ENCODE data around the gene SCGB1D2. TPM values are rescaled to one million over a fixed set of nuclear protein-coding genes. Genes with fewer than 3 reads are reported as not detected.
"Not testable (repeated sequence)": the region's sequence is repeated elsewhere in the genome, so short reads cannot be mapped to it uniquely, and the experiment has no call there.

SCGB1D2 gene, protein sequence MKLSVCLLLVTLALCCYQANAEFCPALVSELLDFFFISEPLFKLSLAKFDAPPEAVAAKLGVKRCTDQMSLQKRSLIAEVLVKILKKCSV
- total RNA-seq (not detected), total RNA-seq (0 reads per million in 2 donors)

DNA sequence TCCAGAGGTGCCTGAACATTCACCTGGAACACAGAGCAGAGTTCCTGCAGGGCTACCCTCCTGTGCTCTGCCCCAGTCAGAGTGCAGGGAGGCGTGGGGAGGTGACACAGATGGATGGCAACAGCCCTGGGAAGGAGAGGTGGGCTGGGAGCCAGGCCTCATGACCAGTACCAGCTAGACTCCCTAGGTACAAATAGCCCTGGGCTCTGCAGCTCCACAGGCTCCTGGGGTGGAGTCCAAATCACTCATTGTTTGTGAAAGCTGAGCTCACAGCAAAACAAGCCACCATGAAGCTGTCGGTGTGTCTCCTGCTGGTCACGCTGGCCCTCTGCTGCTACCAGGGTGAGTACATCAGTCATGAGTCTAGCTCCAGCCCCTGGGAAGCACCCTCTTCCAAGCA lies at the start of gene SCGB1D2:
Gene SCGB1D2, plus strand, starts transcription at position 219 of the 400 bp plus-strand sequence. Its CDS starts 69 bp downstream, at position 288.
- DNase-seq (no peak), ATAC-seq (no peak)
- H3K9me3 ChIP-seq (ENCODE audit: control insufficient read depth, low read length, poor library complexity, severe bottlenecking) = no peaks in the 10 kb centered on the region
- H3K36me3 Mint-ChIP-seq (ENCODE audit: low read depth) = peaks cover 3% of the 10 kb centered on the region
- peaks cover 82% of the 10 kb centered on the region for H3K27me3 Mint-ChIP-seq
- H3K27ac Mint-ChIP-seq = no peak within 1 kb of the TSS
- no peaks in the 10 kb centered on the region for H3K4me1 Mint-ChIP-seq
- no peak within 1 kb of the TSS for H3K4me3 Mint-ChIP-seq

DNA sequence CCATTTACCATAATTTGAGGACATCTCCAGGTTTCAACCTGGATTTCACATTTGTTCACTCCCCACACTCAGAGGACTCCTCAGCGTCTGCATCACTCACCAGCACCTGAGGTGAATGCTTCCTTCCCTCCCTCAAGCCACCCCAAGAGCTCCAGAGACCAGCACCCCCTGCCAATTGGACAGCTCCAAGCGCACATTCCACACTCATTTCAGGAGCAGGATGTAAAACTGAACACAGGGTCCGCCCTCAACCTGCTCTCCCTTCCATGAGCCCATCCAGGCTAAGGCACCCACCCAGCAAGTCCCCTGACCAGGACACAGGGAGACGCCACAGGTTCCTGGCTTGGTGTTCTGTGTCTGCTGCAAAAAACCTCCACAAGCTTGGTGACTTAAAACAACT lies 48.1 kb upstream of the SCGB1D2 start:
- Mint-ChIP-seq H3K36me3 (ENCODE audit: low read depth) (peaks cover 5% of the 10 kb centered on the region), H3K27ac (no peak overlapping the region), H3K4me1 (no peaks in the 10 kb centered on the region), H3K27me3 (peaks cover 90% of the 10 kb centered on the region), H3K4me3 (no peak overlapping the region)
- no peaks in the 10 kb centered on the region for H3K9me3 ChIP-seq (ENCODE audit: control insufficient read depth, low read length, poor library complexity, severe bottlenecking)
- ATAC-seq (no peak), DNase-seq (no peak)

DNA sequence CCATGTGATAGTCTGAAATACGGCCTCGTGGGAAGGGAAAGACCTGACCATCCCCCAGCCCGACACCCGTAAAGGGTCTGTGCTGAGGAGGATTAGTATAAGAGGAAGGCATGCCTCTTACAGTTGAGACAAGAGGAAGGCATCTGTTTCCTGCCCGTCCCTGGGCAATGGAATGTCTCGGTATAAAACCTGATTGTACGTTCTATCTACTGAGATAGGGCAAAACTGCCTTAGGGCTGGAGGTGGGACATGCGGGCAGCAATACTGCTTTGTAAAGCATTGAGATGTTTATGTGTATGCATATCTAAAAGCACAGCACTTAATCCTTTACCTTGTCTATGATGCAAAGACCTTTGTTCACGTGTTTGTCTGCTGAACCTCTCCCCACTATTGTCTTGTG lies 47.0 kb upstream of the SCGB1D2 start:
- not testable (repeated sequence) for H3K4me1 Mint-ChIP-seq; H3K27ac Mint-ChIP-seq; H3K9me3 ChIP-seq (ENCODE audit: control insufficient read depth, low read length, poor library complexity, severe bottlenecking); H3K36me3 Mint-ChIP-seq (ENCODE audit: low read depth); ATAC-seq; DNase-seq; H3K4me3 Mint-ChIP-seq
- H3K27me3 Mint-ChIP-seq = peaks cover 87% of the 10 kb centered on the region

DNA sequence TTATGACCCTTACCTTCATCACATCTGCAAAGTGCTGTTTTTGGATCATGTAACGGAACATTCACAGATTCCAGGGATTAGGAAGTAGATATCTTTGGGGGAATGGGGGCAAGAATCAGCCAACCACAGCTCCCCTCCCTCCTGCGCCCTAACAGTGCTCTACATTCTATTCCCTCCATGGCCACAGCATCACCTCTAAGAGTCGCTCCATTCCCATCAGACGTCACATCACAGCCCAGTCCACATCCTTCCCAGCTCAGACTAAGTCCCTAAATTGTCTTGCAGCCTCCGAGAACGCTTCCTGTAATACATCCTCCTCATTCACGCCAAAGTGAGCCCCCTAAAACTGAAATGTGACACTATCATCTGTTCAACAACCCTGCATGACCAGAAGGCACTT lies 46.1 kb upstream of the SCGB1D2 start:
- H3K9me3 ChIP-seq (ENCODE audit: control insufficient read depth, low read length, poor library complexity, severe bottlenecking) = no peaks in the 10 kb centered on the region
- DNase-seq = no peak
- H3K36me3 Mint-ChIP-seq (ENCODE audit: low read depth) = peaks cover 7% of the 10 kb centered on the region
- no peaks in the 10 kb centered on the region for H3K4me1 Mint-ChIP-seq
- H3K27ac Mint-ChIP-seq = no peak overlapping the region
- no peak for ATAC-seq
- no peak overlapping the region for H3K4me3 Mint-ChIP-seq
- H3K27me3 Mint-ChIP-seq = peaks cover 88% of the 10 kb centered on the region

DNA sequence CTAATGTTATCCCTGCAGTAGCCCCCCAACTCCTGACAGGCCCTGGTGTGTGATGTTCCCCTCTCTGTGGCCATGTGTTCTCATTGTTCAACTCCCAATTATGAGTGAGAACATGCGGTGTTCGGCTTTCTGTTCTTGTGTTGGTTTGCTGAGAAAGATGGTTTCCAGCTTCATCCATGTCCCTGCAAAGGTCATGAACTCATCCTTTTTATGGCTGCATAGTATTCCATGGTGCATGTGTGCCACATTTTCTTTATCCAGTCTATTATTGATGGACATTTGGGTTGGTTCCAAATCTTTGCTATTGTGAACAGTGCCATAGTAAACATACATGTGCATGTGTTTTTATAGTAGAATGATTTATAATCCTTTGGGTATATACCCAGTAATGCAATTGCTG lies 44.6 kb upstream of the SCGB1D2 start:
- H3K4me1 Mint-ChIP-seq; H3K9me3 ChIP-seq (ENCODE audit: control insufficient read depth, low read length, poor library complexity, severe bottlenecking); DNase-seq; ATAC-seq; H3K27ac Mint-ChIP-seq; H3K4me3 Mint-ChIP-seq: not testable (repeated sequence)
- H3K27me3 Mint-ChIP-seq = peaks cover 88% of the 10 kb centered on the region
- peaks cover 10% of the 10 kb centered on the region for H3K36me3 Mint-ChIP-seq (ENCODE audit: low read depth)

DNA sequence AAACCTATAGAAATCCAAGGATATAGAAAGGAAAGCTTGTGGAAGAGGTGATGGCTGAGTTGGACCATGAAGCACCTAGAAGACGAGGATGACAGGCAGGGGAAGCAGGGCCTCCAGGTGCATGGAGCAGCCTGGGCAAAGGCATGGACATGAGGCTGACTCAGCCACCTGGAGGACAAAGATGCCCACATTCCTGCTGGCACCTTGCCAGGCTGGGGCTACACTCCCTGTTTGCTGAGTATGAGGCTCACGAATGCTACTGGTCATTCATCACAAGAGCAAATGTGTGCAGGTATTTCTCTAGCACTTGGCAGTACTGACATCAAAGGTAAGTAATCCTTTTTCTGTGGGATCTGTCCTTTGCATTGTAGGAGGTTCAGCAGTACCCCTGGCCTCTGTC lies 40.7 kb upstream of the SCGB1D2 start:
- Mint-ChIP-seq H3K4me3 (no peak overlapping the region), H3K4me1 (peaks cover 7% of the 10 kb centered on the region), H3K27me3 (peaks cover 67% of the 10 kb centered on the region), H3K27ac (no peak overlapping the region), H3K36me3 (ENCODE audit: low read depth) (peaks cover 5% of the 10 kb centered on the region)
- no peaks in the 10 kb centered on the region for H3K9me3 ChIP-seq (ENCODE audit: control insufficient read depth, low read length, poor library complexity, severe bottlenecking)
- ATAC-seq = no peak
- no peak for DNase-seq

DNA sequence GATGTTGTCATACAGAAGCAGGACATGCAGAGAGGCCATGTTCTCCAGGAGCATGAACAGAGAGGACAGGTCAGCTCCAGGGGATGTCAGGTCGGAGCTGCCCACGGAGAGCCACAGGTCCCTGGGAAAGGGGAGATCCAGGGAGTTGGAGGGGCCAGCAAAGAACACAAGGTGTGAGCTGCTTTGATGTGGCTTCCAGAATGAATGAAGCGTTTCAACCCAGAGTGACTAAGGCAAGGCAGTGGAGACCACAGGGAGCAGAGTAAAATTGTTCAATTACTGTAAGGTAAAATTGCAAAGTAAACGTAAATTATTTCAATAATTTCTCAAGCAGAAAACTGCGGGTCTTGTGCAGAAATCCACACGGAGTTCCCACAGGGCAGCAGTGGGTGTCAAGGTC lies 39.1 kb upstream of the SCGB1D2 start:
- peaks cover 5% of the 10 kb centered on the region for H3K36me3 Mint-ChIP-seq (ENCODE audit: low read depth)
- H3K9me3 ChIP-seq (ENCODE audit: control insufficient read depth, low read length, poor library complexity, severe bottlenecking) = no peaks in the 10 kb centered on the region
- H3K4me3 Mint-ChIP-seq = no peak overlapping the region
- peaks cover 57% of the 10 kb centered on the region for H3K27me3 Mint-ChIP-seq
- no peak for DNase-seq
- peaks cover 7% of the 10 kb centered on the region for H3K4me1 Mint-ChIP-seq
- ATAC-seq = no peak
- no peak overlapping the region for H3K27ac Mint-ChIP-seq

DNA sequence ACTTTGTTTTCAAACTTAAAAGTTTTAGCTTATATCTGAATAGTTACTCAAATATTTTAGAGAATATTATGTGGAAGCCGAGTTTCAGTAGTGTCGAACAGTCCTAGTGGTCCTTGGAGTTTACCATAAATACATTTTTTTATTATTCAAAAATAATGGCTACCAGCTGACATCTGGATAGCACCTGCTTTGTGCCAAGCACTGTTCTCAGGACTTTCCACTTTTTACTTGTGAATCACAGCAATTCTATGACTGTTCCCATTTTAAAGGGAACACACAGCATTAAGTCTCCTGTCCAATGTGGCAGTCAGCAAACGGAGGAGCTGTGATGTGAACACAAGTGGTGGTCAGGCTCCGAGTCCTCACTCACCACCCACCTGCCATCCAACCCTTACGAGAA lies 37.6 kb upstream of the SCGB1D2 start:
- H3K27ac Mint-ChIP-seq = no peak overlapping the region
- H3K4me3 Mint-ChIP-seq = no peak overlapping the region
- ATAC-seq (no peak), DNase-seq (no peak)
- H3K4me1 Mint-ChIP-seq = peaks cover 10% of the 10 kb centered on the region
- H3K9me3 ChIP-seq (ENCODE audit: control insufficient read depth, low read length, poor library complexity, severe bottlenecking) = no peaks in the 10 kb centered on the region
- H3K27me3 Mint-ChIP-seq = peaks cover 56% of the 10 kb centered on the region
- H3K36me3 Mint-ChIP-seq (ENCODE audit: low read depth) = peaks cover 7% of the 10 kb centered on the region

DNA sequence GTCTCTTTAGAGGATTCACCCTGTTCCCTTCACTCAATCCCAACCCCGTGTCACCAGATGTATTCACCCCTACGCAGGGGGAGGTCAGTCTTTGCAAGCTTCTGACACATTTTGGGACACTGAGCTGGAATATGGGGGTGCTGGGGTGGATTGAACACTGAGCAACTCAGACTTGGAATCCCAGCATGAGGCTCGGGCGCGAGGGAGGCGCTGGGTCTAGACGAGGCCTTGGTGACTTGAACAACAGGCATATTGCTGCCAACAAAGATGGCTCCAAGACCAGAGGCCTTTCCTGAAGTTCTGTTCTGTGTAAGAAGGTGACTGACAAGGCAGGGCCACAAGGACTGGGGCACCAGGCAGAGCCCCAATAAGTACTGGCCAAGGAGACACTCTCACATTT lies 36.6 kb upstream of the SCGB1D2 start:
- no peak for DNase-seq
- H3K9me3 ChIP-seq (ENCODE audit: control insufficient read depth, low read length, poor library complexity, severe bottlenecking) = no peaks in the 10 kb centered on the region
- Mint-ChIP-seq H3K27ac (no peak overlapping the region), H3K4me3 (no peak overlapping the region), H3K27me3 (peaks cover 49% of the 10 kb centered on the region), H3K36me3 (ENCODE audit: low read depth) (peaks cover 7% of the 10 kb centered on the region), H3K4me1 (peaks cover 10% of the 10 kb centered on the region)
- no peak for ATAC-seq

DNA sequence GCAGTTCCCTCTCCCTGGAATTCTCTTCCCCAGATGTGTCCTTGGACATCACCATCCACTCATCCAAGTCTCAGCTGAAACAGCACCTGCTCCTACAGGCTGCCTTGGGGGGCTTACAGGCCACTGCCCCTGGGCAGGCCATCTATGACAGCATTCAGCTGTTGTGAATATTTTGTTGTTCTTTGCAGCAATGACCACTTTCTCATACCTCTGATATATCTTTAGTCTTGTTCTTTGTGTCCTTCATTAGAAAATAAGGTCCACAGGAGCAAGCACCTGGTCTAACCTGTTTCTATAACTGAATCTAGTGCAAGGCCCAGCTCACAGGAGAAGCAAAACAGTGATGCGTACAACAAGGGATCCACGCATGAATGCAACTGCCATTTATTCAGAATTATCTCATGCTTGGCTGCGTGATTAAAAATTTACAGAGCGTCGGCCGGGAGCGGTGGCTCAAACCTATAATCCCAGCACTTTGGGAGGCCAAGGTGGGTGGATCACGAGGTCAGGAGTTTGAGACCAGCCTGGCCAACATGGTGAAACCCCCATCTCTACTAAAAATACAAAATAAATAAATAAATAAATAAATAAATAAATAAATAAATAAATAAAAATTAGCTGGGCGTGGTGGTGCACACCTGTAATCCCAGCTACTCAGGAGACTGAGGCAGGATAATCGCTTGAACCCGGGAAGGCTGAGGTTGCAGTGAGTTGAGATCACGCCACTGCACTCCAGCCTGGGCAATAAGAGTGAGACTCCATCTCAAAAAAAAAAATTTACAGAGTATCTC lies 35.6 kb upstream of the SCGB1D2 start:
- H3K27me3 Mint-ChIP-seq = peaks cover 46% of the 10 kb centered on the region
- H3K4me3 Mint-ChIP-seq; H3K27ac Mint-ChIP-seq; ATAC-seq; H3K36me3 Mint-ChIP-seq (ENCODE audit: low read depth); H3K9me3 ChIP-seq (ENCODE audit: control insufficient read depth, low read length, poor library complexity, severe bottlenecking); DNase-seq; H3K4me1 Mint-ChIP-seq: not testable (repeated sequence)

DNA sequence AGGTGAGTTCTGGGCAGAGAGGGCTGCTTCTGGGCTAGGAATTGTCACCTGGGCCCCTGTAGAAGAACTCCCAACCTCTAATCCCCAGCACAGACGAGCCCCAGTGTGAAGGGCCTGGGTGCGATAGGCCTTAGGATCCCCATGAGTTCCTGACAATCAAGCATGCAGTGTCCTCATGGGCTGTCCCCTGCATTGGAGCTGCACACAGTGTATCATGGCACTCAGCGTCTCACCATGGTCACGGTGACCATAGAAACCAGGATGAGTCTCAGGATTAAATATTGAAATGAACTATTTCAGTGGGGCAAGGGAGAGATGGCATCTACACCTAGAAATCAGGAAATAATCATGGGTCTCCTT lies 33.3 kb upstream of the SCGB1D2 start:
- H3K4me1 Mint-ChIP-seq = peaks cover 8% of the 10 kb centered on the region
- H3K27me3 Mint-ChIP-seq = peaks cover 30% of the 10 kb centered on the region
- H3K36me3 Mint-ChIP-seq (ENCODE audit: low read depth) = peaks cover 5% of the 10 kb centered on the region
- DNase-seq = no peak
- H3K4me3 Mint-ChIP-seq = no peak overlapping the region
- ATAC-seq = no peak
- no peak overlapping the region for H3K27ac Mint-ChIP-seq
- H3K9me3 ChIP-seq (ENCODE audit: control insufficient read depth, low read length, poor library complexity, severe bottlenecking) = no peaks in the 10 kb centered on the region

DNA sequence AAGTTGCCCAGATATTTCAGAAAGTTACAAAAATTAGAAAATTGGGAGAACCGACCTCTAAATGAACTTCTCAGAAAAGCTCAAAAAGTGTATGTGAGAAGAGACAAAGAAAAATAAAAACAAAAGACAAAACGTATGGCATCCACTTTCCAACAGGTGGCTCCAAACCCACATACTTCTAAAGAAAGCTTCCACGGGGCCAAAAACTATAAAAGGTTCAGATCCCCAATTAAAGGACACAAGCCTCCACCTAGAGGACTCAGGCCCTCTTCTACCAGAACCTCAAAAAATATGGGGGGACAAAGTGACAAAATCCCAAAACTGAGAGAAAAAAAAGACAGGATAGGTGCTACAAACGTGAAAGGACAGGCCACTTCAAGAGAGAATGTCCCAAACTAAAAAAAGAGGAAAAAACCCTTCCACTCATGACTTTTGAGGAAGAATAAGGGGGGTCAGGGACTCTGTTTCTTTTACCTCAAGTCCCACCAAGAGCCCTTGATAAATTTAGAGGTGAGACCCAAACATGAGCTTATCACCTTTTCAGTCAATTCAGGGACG lies 24.8 kb upstream of the SCGB1D2 start:
- H3K4me1 Mint-ChIP-seq = no peaks in the 10 kb centered on the region

DNA sequence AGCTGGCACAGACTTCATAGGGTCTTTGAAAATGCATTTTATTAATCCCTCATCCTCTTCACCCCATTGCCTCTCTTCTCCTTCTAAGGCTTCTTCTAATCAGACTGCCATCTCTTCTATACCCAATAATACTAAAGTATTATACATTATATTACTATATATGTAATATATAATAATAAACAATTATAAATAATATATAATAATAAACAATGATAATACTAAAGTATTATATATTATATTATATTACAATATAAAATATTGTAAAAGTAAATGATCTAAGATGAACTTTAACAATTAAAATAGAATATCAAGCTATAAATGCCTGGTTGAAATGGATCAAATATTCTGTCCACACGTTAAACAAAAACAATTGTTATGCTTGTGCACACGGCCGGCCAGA lies 20.5 kb upstream of the SCGB1D2 start:
- H3K9me3 ChIP-seq (ENCODE audit: control insufficient read depth, low read length, poor library complexity, severe bottlenecking) = peaks cover 5% of the 10 kb centered on the region
- Mint-ChIP-seq H3K36me3 (ENCODE audit: low read depth) (no peaks in the 10 kb centered on the region), H3K4me3 (no peak overlapping the region), H3K27ac (no peak overlapping the region), H3K4me1 (no peaks in the 10 kb centered on the region), H3K27me3 (peaks cover 11% of the 10 kb centered on the region)
- DNase-seq = no peak
- ATAC-seq = no peak

More for the DNA sequence above, 24.8 kb upstream of the SCGB1D2 start:
- no peak for DNase-seq
- peaks cover 28% of the 10 kb centered on the region for H3K27me3 Mint-ChIP-seq
- no peak overlapping the region for H3K4me3 Mint-ChIP-seq
- H3K27ac Mint-ChIP-seq = no peak overlapping the region
- no peak for ATAC-seq
- H3K9me3 ChIP-seq (ENCODE audit: control insufficient read depth, low read length, poor library complexity, severe bottlenecking) = no peaks in the 10 kb centered on the region
- peaks cover 3% of the 10 kb centered on the region for H3K36me3 Mint-ChIP-seq (ENCODE audit: low read depth)

DNA sequence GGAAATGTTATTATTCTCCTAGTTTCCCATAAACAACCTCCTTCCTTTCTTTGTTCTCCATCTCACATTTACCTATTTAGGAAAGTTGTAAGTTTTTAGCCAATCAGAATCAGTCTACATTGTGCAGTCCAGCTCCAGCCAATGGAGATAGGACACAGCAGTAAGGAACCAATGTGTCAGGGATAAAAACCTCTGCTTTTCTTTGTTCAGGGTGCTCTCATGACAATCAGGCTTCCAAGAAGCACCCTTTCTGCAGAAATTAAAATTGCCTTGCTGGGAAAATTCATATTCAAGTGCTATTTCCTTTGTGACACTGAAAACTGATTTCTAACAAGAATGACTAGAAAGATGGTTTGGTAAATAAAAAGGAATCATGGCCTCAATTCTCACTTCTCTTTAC lies 18.9 kb upstream of the SCGB1D2 start:
- no peak overlapping the region for H3K27ac Mint-ChIP-seq
- H3K27me3 Mint-ChIP-seq = no peaks in the 10 kb centered on the region
- peaks cover 5% of the 10 kb centered on the region for H3K9me3 ChIP-seq (ENCODE audit: control insufficient read depth, low read length, poor library complexity, severe bottlenecking)
- no peaks in the 10 kb centered on the region for H3K4me1 Mint-ChIP-seq
- ATAC-seq (no peak), DNase-seq (no peak)
- no peak overlapping the region for H3K4me3 Mint-ChIP-seq
- no peaks in the 10 kb centered on the region for H3K36me3 Mint-ChIP-seq (ENCODE audit: low read depth)
